ENCODE data around the gene NXPH2.
"Not testable (repeated sequence)": the region's sequence is repeated elsewhere in the genome, so short reads cannot be mapped to it uniquely, and the experiment has no call there.

Gene NXPH2

GRCh38 chr2:138752197-138752956, 27.8 kb downstream of the NXPH2 start:
- no peak for DNase-seq

GRCh38 chr2:138744713-138745112, 35.5 kb downstream of the NXPH2 start:
- DNase-seq = no peak

- no peak for DNase-seq
Measured at GRCh38 chr2:138742441-138743057, 37.6 kb downstream of the NXPH2 start.

- no peak for DNase-seq
Measured at GRCh38 chr2:138741851-138742250, 38.3 kb downstream of the NXPH2 start.

GRCh38 chr2:138737009-138737554, 43.1 kb downstream of the NXPH2 start:
- not testable (repeated sequence) for DNase-seq

- no peak for DNase-seq
Measured at GRCh38 chr2:138732651-138733050, 47.5 kb downstream of the NXPH2 start.

- no peak for DNase-seq
Measured at GRCh38 chr2:138730497-138731030, 49.6 kb downstream of the NXPH2 start.

- no peak for DNase-seq
Measured at GRCh38 chr2:138727956-138728355, 52.2 kb downstream of the NXPH2 start.

GRCh38 chr2:138726681-138727080, 53.5 kb downstream of the NXPH2 start:
- no peak for DNase-seq

GRCh38 chr2:138724729-138725459, 55.3 kb downstream of the NXPH2 start:
- no peak for DNase-seq

- DNase-seq = no peak
Measured at GRCh38 chr2:138724327-138724726, 55.9 kb downstream of the NXPH2 start.

GRCh38 chr2:138723196-138723987, 56.8 kb downstream of the NXPH2 start:
- DNase-seq = no peak

GRCh38 chr2:138722316-138722715, 57.9 kb downstream of the NXPH2 start:
- no peak for DNase-seq

GRCh38 chr2:138720035-138720838, 60.0 kb downstream of the NXPH2 start:
- DNase-seq = no peak

- DNase-seq = no peak
Measured at GRCh38 chr2:138718405-138718804, 61.8 kb downstream of the NXPH2 start.

GRCh38 chr2:138716183-138716582, 64.0 kb downstream of the NXPH2 start:
- no peak for DNase-seq

GRCh38 chr2:138713504-138713903, 66.7 kb downstream of the NXPH2 start:
- DNase-seq = no peak

GRCh38 chr2:138713069-138713496, 67.1 kb downstream of the NXPH2 start:
- no peak for DNase-seq

- no peak for DNase-seq
Measured at GRCh38 chr2:138712212-138712979, 67.8 kb downstream of the NXPH2 start.

GRCh38 chr2:138711812-138712211, 68.4 kb downstream of the NXPH2 start:
- DNase-seq = no peak
